ENCODE data around the gene TTLL3.
A peak's percentile ranks its signal among the peaks of the same experiment; 100 is the strongest.

Gene TTLL3

GRCh38 chr3:9807981-9808344 is 2.1 kb upstream of the TTLL3 start:
- no peak for DNase-seq (ENCODE audit: low spot score)

GRCh38 chr3:9808345-9809037 is 1.6 kb upstream of the TTLL3 start:
- peak; percentile 68 for DNase-seq (ENCODE audit: low spot score)

DNA sequence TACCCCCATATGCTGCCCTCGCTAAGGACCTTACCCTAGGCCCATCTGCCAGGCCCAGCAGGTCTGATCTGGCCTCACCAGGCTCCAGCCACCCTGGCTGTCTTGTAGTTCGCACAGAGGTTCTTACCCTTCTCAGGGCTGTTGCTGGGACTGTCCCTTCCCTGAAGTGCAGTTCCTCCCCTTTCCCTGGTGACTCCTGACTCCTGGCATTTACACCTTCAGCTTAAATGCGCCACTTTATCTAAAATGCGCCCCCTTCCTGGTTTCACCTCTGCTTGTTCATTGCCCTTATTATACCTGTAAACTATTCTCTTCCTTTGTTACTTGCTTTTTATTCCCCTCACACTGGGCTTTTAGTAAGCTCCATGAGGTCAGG is 835 bp upstream of the TTLL3 start:
- no peak for DNase-seq (ENCODE audit: low spot score)

- DNase-seq (ENCODE audit: low spot score): no peak
These were observed 340 bp downstream of the TTLL3 start for GRCh38 chr3:9810433-9810770.

GRCh38 chr3:9810846-9811245 is 784 bp downstream of the TTLL3 start:
- no peak for DNase-seq (ENCODE audit: low spot score)

GRCh38 chr3:9812870-9813483 is 2.9 kb downstream of the TTLL3 start:
- DNase-seq (ENCODE audit: low spot score): no peak

DNA sequence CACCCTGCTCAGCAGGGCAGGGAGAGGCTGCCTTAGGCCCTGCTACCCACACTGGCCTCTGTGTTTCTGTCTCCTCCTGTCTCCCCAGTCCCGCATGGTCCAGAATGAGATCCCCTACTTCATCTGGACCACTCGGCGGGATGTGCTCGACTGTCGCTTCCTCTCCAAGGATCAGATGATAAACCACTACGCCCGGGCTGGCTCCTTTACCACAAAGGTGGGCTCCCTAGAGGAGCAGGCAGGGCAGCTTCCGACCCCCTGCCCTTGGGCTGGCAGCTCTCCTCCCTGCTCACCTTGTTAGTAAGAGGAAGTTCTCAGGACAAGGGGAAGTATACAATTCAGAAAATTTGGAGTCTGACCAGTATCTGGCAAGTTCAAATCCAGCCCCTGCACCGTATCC is 5.9 kb downstream of the TTLL3 start:
- no peak for DNase-seq (ENCODE audit: low spot score)

DNA sequence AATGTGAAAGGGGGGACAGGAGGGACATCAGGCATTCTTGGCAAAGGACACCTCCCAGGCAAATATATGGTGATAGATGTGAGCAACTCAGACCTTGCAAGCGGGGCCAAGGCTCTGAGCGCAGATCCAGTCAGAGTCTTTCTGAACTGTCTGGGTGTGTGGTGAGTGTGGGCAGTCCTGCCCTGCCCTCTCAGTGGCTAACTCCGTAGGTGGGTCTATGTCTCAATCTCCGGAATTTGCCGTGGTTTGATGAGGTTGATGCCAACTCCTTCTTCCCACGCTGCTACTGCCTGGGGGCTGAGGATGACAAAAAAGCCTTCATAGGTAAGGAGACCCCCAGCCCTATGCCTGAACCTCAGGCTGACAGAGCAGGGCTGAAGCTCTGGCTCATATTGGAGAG is 7.4 kb downstream of the TTLL3 start:
- DNase-seq (ENCODE audit: low spot score): no peak

- DNase-seq (ENCODE audit: low spot score): no peak
These were observed 8.7 kb downstream of the TTLL3 start for GRCh38 chr3:9818666-9819335.

GRCh38 chr3:9820543-9820942 is 10.5 kb downstream of the TTLL3 start:
- no peak for DNase-seq (ENCODE audit: low spot score)

- DNase-seq (ENCODE audit: low spot score): peak; percentile 38
These were observed 10.9 kb downstream of the TTLL3 start for GRCh38 chr3:9820946-9821345.

- DNase-seq (ENCODE audit: low spot score): no peak
These were observed 15.5 kb downstream of the TTLL3 start for GRCh38 chr3:9825451-9826040.

- peak; percentile 72 for DNase-seq (ENCODE audit: low spot score)
These were observed 16.9 kb downstream of the TTLL3 start for GRCh38 chr3:9826815-9827573.

DNA sequence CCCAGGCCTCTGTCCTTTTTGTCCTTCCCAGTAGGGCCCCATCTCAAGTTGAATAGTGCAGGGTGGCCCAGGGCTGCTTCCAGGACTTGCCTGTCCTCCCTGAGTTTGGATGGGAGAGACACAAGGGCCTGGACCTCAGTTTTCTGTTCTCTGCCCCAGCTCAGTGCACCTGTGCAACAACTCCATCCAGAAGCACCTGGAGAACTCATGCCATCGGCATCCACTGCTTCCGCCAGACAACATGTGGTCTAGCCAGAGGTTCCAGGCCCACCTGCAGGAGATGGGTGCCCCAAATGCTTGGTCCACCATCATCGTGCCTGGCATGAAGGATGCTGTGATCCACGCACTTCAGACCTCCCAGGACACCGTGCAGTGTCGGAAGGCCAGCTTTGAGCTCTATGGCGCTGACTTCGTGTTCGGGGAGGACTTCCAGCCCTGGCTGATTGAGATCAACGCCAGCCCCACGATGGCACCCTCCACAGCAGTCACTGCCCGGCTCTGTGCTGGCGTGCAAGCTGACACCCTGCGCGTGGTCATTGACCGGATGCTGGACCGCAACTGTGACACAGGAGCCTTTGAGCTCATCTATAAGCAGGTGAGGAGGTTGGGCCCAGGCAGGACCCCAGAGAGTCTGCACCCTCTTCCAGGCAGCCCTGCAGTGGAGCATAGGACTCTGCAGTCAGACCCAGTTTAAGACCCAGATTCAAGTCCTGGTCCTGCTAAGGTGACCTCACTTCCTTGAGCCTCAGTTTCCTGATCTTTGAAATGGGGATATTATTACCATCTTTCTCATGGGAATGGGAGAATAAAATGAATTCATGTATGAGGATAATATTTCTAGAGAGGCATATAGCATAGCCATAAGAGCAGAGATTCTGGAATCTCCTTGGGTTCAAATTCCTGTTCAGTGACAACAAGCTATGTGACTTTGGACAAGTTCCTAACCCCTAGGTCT is 19.0 kb downstream of the TTLL3 start:
- DNase-seq (ENCODE audit: low spot score): no peak

- no peak for DNase-seq (ENCODE audit: low spot score)
These were observed 21.2 kb downstream of the TTLL3 start for GRCh38 chr3:9831253-9831652.

GRCh38 chr3:9833078-9833477 is 23.0 kb downstream of the TTLL3 start:
- DNase-seq (ENCODE audit: low spot score): no peak

DNA sequence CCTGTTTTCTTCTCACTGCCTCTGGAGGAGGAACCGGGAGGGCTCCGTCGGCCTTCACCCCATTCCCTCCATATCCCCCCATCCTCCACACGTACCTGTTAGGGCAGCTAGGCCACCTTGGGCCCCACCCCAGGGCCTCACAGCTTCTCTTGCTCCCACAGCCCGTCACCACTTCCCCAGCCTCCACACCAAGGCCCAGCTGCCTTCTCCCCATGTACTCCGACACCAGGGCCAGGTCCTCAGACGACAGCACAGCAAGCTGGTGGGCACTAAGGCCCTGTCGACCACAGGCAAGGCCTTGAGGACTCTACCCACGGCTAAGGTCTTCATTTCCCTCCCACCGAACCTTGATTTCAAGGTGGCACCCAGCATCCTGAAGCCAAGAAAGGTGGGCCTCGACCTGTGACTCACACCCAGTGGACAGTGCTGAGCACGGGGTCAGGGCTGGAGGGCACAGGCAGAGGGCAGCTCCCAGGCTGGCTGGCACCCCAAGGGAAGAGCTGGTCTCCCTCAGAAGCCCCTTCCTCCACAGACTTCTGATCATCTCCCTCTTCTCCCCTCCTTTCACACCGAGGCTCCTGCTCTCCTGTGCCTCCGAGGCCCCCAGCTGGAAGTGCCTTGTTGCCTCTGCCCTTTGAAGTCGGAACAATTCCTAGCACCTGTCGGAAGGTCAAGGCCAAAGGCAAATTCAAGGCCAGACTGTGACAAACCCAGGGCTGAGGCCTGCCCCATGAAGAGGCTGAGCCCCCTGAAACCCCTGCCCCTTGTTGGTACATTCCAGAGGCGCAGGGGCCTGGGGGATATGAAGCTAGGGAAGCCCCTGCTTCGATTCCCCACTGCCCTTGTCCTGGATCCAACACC is 24.7 kb downstream of the TTLL3 start:
- DNase-seq (ENCODE audit: low spot score): no peak

DNA sequence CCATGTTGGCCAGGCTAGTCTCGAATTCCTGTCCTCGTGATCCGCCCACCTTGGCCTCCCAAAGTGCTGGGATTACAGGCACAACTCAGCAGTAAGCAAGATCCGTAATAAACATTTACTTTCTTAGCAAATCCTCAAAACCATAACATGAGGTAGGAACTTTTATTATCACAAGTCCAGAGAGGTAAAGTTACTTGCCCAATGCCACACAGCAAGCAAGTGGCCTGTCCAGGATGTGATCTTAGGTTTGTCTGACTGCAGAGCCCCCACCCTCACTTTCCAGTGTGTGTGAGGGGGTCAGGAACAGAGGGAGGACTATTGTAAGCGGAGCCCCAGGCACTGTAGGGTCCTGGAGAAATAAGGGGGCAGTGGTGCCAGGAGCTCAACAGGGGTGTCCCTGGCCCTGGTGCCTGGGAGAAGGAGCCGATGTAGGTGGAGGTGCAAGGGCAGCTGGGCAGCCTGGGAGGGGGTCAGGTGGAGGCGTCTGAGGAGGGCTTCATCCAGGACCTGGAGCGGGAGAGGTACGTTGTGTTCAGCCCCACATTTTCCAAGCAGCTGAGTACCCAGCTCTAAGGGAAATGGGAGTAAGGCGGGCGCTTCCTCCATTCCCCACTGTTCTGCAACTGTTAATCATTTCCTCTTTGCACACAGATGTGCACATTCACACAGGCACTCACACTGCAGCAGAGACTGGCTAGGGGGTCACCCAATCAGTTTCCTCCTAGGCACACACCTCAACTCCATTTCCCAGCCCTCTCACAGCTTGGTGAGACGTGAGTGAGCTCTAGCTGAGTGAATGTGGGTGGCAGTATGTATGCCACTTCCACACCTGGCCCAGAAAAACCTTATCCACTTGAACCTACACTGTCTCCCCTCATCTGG is 27.9 kb downstream of the TTLL3 start:
- no peak for DNase-seq (ENCODE audit: low spot score)

DNA sequence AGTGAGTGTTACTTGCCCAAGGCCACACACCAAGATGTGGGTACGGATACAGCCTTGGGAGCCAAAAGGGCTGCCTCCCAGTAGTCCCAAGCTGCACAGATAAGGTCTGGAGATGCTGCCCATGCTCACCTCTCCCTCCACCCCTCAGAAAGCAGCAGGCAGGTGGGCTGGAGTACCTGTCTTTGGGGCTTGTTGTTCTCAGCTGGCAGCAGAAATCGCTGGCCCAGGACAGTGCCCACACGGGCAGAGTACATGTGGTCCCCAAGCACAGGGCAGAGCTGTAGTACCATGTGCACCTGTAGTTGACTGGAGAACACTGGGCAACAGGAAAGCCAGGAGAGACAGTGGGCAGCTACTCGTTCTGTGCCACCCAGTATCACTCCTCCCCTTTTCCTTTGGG is 28.8 kb downstream of the TTLL3 start:
- DNase-seq (ENCODE audit: low spot score): no peak

Measured in NAMALWA (cell line).